DMS 273 (cell line): Measurements from ENCODE around the gene RECQL5.

Source experiments
- DNase-seq: peaks from one replicate; lab custom pipeline; 2025; ENCODE audit not compliant: unreplicated experiment; lab: John Stamatoyannopoulos, UW

RECQL5 gene

GRCh38 chr17:75619506-75620431, 47.2 kb downstream of the RECQL5 start:
- peak; percentile 77 for DNase-seq

- DNase-seq = no peak
Measured at GRCh38 chr17:75617675-75618074, 49.3 kb downstream of the RECQL5 start.

GRCh38 chr17:75617218-75617617, 49.7 kb downstream of the RECQL5 start:
- DNase-seq = no peak

- DNase-seq = no peak
Measured at GRCh38 chr17:75616521-75617122, 50.3 kb downstream of the RECQL5 start.

GRCh38 chr17:75615301-75615700, 51.7 kb downstream of the RECQL5 start:
- DNase-seq = peak; percentile 30

GRCh38 chr17:75614556-75615270, 52.2 kb downstream of the RECQL5 start:
- DNase-seq = no peak

GRCh38 chr17:75614006-75614405, 52.9 kb downstream of the RECQL5 start:
- peak; percentile 51 for DNase-seq

GRCh38 chr17:75612906-75613626, 53.9 kb downstream of the RECQL5 start:
- DNase-seq = no peak

DNA sequence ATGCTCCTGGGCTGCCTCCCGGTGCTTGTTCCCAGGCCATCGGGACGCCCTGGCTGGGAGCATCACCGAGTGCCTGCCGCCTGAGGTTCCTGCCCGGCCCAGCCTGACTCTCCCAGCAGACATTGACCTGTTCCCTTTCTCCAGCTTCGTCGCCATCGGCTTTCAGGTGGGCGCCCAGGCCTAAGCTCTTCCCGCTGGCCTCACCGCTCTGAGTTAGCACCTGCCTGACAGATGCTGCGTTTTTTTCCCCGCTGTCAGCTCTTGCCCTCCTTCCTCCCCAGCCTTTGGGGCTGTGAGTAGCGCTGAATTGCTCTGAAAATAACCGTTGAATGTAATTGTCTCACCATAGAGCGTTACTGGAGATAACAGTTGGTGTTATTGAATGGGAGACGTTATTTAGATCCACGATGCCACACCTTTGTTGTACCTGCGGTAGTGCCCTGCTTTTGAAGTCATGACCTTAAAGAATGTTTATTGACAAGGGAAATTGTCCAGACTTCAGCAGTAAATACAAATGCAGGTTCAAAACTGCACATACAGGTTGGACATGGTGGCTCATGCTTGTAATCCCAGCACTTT, 55.0 kb downstream of the RECQL5 start:
- no peak for DNase-seq

- DNase-seq = no peak
Measured at GRCh38 chr17:75610103-75610984, 56.6 kb downstream of the RECQL5 start.

GRCh38 chr17:75607086-75607485, 59.9 kb downstream of the RECQL5 start:
- DNase-seq = no peak

DNA sequence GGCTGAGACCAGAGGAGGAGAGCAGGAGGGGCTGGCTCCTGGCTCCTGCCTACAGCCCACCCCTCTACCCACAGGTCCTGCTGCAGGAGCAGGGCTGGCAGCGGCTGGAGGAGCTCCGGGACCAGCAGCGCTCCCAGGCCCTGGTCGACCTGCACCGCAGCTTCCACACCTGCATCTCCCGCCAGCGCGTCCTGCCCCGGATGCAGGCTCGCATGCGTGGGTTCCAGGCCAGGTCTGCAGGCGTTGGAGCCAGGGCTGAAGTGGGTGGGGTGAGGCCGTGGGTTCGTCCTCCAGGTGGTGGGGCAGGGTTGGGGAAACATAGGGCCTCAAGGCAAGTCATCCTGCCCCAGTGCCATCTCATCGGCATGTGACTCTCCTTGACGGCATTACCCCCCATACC, 61.2 kb downstream of the RECQL5 start:
- no peak for DNase-seq

DNA sequence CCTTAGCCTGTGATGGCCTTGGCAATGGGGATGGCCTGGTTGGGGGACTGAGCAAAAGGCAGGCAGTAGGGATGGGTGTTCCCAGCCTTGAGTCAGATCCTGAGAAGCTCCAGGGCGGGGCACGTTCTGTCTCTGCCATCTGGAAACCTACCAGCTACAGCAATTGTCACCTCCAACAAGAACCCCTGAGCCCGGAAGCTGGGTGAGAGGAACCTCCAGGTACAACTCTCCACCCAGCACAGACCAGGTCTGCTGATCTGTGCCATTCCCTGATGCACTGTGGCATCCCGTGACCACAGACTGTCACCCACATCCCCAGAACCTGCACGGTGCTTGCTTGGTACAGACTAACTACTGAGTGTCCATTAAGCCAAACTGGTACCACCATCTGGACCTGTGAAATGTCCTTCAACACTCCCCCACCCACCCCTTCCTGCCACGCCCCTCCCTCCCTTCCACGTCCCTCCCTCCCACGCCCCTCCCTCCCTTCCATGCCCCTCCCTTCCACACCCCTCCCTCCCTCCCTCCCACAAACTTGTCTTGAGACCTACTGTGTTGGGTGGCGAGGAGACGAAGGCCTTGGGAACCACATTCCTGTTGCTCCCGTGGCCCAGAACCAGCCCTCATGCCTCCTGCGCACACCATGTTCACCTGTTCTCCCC, 62.8 kb downstream of the RECQL5 start:
- DNase-seq = no peak

DNA sequence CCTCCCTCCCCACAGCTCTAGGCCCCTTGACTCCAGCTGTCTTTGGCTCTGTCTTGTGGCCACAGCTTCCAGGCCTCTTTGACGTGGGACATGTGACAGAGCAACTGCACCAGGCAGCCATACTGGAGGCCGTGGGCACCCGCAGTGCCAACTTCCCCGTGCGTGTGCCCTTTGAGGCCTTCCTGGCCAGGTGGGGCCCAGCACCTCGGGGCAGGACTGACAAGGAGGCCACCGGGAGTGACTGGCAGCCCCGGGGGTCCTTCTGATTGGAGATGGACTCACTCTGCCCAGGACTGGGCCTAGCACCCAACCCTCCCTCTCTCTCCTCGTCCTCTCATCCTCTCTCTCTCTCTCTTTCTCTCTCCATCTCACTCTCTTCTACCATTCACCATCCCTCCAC, 63.8 kb downstream of the RECQL5 start:
- no peak for DNase-seq

DNA sequence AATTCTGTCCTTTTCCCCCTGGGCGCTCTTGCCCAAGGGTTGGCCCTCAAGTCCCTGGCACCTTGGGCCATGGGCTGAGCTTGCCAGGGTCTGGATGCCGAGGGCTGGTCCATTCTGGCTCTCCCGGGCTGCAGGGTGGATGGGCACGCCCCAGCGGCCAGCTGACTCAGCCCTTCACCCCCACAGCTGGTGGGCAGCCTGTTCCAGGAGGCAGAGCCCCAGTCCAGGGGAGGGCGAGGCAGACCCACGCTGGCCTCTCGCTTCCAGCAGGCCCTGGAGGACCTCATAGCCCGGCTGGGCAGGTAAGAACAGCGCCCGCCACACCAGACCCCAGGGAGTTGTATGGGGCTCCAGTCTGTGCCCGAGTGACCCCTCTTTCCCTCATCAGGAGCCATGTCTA, 64.3 kb downstream of the RECQL5 start:
- DNase-seq = no peak

- peak; percentile 88 for DNase-seq
Measured at GRCh38 chr17:75601057-75601987, 65.6 kb downstream of the RECQL5 start.

GRCh38 chr17:75596320-75597087, 70.5 kb downstream of the RECQL5 start:
- DNase-seq = no peak
